ENCODE measurements around the gene EPHA1.

Gene EPHA1

GRCh38 chr7:143408686-143409561 is at the start of gene EPHA1:
TSS of gene EPHA1 (minus strand) at chr7:143408856. CDS start at chr7:143408805, 51 bp downstream.
- peak; percentile 31 for DNase-seq

- DNase-seq: peak; percentile 86
Measured at GRCh38 chr7:143458263-143458662, 49.6 kb upstream of the EPHA1 start.

GRCh38 chr7:143456992-143457793 is 48.5 kb upstream of the EPHA1 start:
- no peak for DNase-seq

- no peak for DNase-seq
Measured at GRCh38 chr7:143455942-143456341, 47.3 kb upstream of the EPHA1 start.

- peak; percentile 44 for DNase-seq
Measured at GRCh38 chr7:143455491-143455890, 46.8 kb upstream of the EPHA1 start.

GRCh38 chr7:143454091-143454680 is 45.5 kb upstream of the EPHA1 start:
- DNase-seq: no peak

- peak; percentile 80 for DNase-seq
Measured at GRCh38 chr7:143452495-143452894, 43.8 kb upstream of the EPHA1 start.

GRCh38 chr7:143451746-143452145 is 43.1 kb upstream of the EPHA1 start:
- no peak for DNase-seq

- DNase-seq: no peak
Measured at GRCh38 chr7:143451122-143451521, 42.5 kb upstream of the EPHA1 start.

GRCh38 chr7:143449793-143450192 is 41.1 kb upstream of the EPHA1 start:
- DNase-seq: no peak

- DNase-seq: no peak
Measured at GRCh38 chr7:143448429-143448828, 39.8 kb upstream of the EPHA1 start.

- no peak for DNase-seq
Measured at GRCh38 chr7:143447466-143447865, 38.8 kb upstream of the EPHA1 start.

GRCh38 chr7:143444785-143445184 is 36.1 kb upstream of the EPHA1 start:
- DNase-seq: no peak

- DNase-seq: no peak
Measured at GRCh38 chr7:143444063-143444782, 35.6 kb upstream of the EPHA1 start.

GRCh38 chr7:143443153-143443552 is 34.5 kb upstream of the EPHA1 start, which contains the start of gene TAS2R60:
TSS of gene TAS2R60 (plus strand) at chr7:143443453. CDS start at chr7:143443453, 0 bp downstream.
- no peak for DNase-seq

GRCh38 chr7:143439866-143440265 is 31.2 kb upstream of the EPHA1 start:
- DNase-seq: no peak

- no peak for DNase-seq
Measured at GRCh38 chr7:143437578-143437977, 28.9 kb upstream of the EPHA1 start.

- DNase-seq: no peak
Measured at GRCh38 chr7:143436325-143436946, 27.8 kb upstream of the EPHA1 start.

- DNase-seq: no peak
Measured at GRCh38 chr7:143435266-143435665, 26.6 kb upstream of the EPHA1 start.

GRCh38 chr7:143434660-143435059 is 26.0 kb upstream of the EPHA1 start:
- no peak for DNase-seq

GRCh38 chr7:143433759-143434158 is 25.1 kb upstream of the EPHA1 start:
- DNase-seq: no peak

GRCh38 chr7:143431109-143431508 is 22.5 kb upstream of the EPHA1 start:
- no peak for DNase-seq
